IPS-18c (cell line): ENCODE results near the gene MCU.

Experiments used
- H3K4me3 ChIP-seq: 2 replicates; pipeline ENCODE4 v1.7.0; 2013; ENCODE audit warnings: low read depth, mild to moderate bottlenecking, low read length, moderate library complexity; ENCODE audit not compliant: insufficient read depth
- H3K9me3 ChIP-seq: one replicate; pipeline ENCODE4 v1.6.1; 2013; ENCODE audit warnings: mild to moderate bottlenecking, low read length, moderate library complexity; ENCODE audit not compliant: control insufficient read depth, insufficient read depth

Gene MCU

DNA sequence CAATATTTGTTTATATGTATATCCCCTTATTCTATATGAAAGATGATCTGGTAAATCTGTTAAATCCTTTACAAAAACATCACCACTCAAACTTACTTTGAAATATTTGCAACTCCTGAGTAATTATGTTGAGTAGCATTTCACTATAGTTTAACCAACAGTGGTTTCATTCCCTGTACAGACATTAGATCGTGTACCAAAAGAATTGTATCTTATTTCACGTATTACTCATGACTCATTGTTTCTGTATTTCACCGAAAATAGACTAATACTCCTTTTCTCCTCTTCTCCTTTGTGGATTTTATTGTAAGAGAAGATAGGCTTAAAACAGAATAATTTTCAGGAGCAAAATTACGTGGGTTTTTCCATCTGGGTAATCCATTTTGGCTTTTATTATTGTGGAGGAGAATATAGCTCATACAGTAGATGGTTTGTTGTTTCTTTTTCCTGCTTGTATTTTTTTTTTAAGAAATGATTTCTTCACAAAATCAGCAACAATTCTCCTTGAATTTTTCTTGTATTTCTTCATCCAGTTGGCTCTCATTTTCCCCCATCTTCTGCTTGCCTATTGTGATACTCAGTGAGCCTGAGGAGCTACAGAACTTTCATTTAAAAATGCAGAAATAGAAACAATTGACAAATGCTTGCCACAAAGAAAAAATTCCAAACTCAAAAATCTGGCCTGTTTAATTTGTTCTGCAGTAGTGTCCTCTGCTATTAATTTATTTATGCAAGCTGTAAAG is 111.0 kb downstream of the MCU start:
- no peak overlapping the region for H3K4me3 ChIP-seq
- H3K9me3 ChIP-seq = no peaks in the 10 kb centered on the region

DNA sequence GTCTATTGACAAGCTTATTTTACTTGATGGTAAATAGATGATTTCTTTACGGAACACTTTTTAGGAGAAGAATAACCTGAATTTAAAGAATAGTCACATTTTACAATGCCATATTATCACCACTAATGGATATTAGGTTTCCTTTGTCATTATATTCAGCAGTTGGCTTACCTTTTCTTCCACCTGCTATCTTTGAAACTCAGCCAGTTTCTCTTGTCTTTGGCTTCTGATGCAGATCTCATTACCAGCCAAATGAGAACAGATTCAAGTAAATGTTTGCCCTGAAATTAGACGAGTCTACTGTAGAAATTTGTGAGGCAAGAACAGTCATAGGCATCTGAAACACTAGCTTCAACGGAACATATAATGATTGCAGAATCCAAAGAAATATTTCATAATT is 116.1 kb downstream of the MCU start:
- Histone ChIP-seq H3K9me3 (no peaks in the 10 kb centered on the region), H3K4me3 (no peak overlapping the region)

DNA sequence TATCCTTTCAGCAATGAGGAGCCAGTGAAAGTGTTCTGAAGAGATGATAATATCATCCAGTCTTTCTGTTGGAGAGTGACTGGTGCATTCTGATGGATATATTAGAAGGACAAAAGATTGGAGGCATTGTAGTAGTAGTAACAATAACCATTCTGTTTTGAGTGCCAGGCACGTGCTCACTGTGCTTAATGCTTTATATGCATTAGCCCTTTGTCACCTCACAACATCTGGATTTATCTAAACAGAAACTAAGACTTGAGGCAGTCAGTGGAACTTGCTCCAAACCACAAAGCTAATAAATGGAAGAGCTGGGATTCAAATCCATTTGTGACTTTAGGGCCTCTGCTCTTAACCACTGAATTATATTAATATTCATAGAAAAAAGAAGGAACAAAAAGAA is 117.1 kb downstream of the MCU start:
- H3K9me3 ChIP-seq = no peaks in the 10 kb centered on the region
- H3K4me3 ChIP-seq = no peak overlapping the region

DNA sequence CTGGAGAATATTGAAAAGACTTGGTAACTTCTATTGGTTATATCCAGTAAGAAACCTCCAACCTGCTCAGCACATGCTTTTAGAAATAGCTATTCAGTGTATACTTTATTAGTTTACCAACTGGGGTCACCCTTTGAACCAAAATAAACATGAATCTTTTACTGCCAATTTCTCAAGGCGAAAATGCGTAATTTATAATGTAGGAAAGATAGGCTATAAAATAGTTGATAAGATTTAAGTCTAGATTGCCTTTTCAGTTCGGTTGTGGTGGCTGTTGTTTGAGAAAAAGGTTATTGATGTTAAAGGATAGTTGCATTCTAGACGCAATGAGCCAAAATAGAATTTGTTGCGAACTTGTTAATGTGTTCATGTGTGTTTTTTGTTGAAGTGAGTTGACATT is 119.0 kb downstream of the MCU start:
- Histone ChIP-seq H3K4me3 (no peak overlapping the region), H3K9me3 (no peaks in the 10 kb centered on the region)

DNA sequence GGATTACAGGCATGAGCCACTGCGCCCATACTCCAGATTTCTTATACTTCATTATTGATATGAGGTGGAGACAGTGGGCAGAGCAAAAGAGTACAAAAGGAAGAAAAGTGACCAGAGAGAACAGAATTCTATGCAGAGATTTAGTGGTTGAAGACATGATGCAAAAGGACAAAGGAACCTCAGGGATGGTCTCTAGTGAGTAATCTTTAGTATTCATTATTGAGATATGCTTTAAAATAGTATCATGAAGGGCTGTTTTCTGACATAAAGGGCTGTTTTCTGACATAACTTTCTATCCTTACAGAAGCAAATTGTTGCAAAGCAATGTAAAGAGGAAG is 120.4 kb downstream of the MCU start:
- Histone ChIP-seq H3K4me3 (no peak overlapping the region), H3K9me3 (no peaks in the 10 kb centered on the region)

DNA sequence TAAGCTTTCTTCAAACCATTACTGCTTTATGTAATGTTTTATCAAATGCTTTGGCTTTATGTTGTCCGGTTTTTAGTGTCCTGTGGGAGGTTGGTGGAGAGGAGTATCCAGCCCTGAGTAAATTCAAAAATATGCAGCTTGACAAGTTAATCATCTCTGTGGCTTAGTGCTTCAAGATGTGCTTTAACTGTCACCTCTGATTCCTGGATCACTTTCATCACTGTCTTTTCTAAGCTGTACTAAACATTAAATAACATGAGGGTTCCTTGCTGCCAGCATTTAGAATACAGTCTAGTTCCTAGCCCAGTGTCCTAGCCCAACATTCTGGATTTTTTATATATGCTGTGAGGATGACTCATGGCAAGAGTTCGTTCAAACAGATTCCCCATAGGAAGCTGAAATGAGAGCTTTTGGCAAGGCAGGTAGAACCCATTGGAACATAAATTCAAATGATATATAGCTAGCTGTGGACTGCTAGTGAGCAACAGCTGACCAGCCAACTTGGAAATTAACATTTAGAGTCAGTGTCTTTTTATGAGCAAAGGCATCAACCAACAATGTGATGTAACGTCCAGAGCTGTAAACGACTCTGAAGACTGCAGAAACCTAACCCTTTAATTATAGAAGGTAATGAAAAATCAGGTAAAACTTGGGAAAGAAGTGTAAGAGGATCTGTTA is 120.9 kb downstream of the MCU start:
- Histone ChIP-seq H3K4me3 (no peak overlapping the region), H3K9me3 (no peaks in the 10 kb centered on the region)

DNA sequence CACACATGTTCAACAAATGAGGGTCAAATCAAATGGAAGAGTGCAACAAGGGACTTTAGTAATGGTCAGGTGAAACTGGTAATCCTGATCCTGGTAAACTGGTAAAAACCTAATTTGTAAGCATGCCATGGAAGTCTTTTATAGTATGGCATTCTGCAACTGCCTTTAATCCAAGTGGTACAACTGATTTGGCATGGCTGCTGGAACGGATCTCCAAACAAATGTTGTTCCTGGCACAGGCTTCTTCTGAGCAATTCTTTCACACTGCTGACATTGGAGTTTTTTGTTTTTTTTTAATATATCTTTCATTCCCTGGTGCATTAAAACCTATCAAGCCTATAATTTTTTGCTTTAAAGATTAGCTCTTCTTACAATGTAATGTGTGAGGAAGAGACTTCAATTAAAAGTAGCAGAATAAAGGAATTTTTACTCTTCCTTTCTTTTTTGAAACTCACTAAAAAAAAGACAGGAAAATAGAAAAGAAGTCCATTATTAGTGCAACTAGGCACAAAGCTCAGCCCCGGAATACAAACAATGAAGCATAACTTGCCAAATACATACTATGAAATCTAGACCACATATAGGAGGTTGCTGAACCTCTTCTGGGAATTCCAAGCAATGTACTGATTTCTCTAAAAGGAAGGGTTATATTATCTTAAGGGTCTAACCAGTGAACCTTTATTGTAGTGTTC is 122.3 kb downstream of the MCU start:
- H3K4me3 ChIP-seq = no peak overlapping the region
- no peaks in the 10 kb centered on the region for H3K9me3 ChIP-seq

DNA sequence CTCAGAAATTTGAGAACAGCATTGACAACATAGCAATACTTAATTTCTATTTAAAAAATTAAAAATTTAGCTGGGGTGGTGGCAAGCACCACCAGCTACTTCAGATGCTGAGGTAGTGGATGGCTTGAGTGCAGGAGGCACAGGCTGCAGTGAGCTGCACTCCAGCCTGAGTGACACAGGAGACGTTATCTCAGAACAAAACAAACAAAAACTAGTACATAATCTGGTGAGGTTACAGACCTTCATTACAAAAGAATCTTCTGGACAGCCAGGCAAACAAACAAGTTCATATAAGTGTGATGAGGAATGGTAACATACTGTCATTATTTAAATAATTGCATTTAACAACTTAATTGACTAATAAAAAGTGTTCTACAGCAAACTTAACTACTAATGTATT is 124.6 kb downstream of the MCU start:
- no peak overlapping the region for H3K4me3 ChIP-seq
- H3K9me3 ChIP-seq = no peaks in the 10 kb centered on the region

DNA sequence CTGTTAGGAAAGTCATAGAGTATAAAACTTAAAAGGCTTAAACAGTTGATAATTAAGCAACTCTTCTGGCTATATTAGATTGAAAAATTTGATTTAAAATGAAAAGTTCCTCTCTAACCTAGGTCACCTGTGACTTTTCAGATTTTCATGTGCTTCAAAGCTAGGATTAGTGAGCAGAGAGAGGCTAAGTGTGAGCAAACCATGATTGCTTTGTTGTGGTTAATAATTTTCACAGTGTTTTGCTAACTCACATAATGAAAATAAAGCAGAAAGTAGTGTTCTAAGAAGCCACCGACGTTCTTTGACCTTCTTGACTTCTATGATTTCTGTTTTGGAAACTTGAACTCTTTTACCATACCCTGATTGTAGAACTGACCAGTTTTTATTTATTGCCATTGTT is 126.1 kb downstream of the MCU start:
- no peak overlapping the region for H3K4me3 ChIP-seq

DNA sequence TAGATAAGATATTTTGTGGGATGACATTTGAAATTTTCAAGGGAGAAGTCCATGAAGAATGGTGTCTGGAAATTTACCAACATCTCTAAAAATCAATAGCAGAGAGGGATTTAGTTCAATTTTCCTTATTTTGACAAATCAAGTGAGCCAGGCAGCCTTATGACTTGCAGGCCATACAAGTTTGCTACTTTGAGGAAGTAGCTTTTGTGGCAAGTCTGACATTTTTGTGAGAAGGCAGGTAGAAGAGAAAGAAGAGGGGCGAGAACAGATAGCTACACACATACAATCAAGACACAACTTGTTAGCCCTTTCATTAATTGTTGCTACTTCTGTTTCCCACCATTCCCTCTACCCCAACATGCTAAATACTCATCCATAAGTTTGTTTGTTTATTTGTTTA is 127.1 kb downstream of the MCU start:
- Histone ChIP-seq H3K4me3 (no peak overlapping the region), H3K9me3 (peaks cover 2% of the 10 kb centered on the region)

More for the DNA sequence above, 126.1 kb downstream of the MCU start:
- H3K9me3 ChIP-seq = peaks cover 2% of the 10 kb centered on the region

DNA sequence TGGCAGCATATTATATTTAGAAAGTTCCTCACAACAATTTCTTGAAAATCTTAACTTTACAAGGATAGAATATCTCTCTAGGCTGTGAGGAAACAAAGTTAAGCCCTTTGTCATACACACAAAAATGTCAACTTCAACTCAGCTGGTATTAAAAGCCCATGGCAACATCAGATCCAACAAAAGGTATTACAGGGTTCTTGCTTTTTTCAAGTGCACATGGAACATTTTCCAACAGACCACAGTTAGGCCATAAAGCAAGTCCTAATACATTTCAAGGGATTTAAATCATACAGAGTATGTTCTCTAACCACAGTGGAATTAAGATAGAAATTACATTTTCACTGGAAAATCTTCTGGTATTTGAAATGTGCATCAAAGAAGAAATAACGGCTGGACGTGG is 129.7 kb downstream of the MCU start:
- H3K4me3 ChIP-seq = no peak overlapping the region
- H3K9me3 ChIP-seq = peaks cover 2% of the 10 kb centered on the region

DNA sequence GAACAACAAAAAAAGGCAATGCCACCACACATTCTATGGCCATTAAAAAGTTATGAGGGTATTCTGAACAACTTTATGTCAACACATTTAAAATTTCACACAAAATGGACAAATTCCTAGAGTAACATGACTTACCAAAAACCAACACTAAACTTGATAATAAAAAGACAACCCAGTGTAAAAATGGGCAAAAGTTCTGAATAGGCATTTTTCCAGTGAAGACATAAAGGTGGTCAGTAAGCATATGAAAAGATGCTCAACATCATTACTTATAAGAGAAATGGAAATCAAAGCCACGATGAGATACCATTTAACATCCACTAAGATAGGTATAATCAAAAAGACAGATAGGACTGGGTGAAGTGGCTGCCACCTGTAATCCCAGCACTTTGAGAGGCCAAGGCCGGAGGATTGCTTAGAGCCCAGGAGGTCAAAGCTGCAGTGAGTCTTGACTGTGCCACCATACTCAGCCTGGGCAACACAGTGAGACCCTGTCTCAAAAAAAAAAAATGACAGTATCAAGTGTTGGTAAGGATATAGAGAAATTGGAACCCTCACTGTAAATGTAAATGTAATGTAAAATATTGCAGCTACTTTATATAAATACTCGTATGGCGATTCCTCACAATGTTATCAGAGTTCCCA is 130.5 kb downstream of the MCU start:
- peaks cover 2% of the 10 kb centered on the region for H3K9me3 ChIP-seq

DNA sequence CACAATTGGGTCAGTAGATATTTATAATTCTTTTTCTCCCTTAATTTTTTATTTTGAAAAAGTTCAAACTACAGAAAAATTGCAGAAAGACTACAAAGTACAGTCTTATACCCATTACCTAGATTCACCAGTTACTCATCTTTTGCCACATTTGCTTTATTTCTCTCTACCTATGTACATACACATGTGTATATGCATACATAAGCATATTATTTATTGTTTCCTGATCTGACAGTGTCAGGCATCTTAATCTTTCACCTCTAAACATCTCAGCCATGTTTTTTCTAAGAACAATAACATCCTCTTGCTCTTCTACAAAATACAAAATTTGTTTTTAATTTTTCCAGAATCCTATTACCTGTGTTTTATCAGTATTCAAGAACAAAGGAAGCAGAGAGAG is 133.2 kb downstream of the MCU start:
- H3K9me3 ChIP-seq = peaks cover 2% of the 10 kb centered on the region

More for the DNA sequence above, 130.5 kb downstream of the MCU start:
- no peak overlapping the region for H3K4me3 ChIP-seq

DNA sequence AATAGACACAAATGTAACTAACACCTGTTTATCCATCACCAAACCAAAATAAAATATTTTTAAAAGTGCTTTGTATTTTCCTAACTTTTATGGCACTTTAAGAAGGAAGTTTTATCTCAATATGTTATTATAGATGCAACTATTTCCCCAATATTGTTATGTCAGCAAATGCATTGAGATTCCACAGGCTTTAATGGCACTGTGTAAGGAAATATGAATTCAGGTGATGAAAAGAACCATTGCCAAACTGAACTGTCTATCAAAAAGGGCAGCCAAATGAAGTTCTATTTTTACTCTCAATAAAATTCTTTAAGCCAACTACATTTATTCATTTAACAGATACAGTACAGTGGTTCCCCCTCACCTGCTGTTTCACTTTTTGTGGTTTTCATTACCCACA is 134.4 kb downstream of the MCU start:
- no peak overlapping the region for H3K4me3 ChIP-seq
- peaks cover 2% of the 10 kb centered on the region for H3K9me3 ChIP-seq

More for the DNA sequence above, 133.2 kb downstream of the MCU start:
- no peak overlapping the region for H3K4me3 ChIP-seq

DNA sequence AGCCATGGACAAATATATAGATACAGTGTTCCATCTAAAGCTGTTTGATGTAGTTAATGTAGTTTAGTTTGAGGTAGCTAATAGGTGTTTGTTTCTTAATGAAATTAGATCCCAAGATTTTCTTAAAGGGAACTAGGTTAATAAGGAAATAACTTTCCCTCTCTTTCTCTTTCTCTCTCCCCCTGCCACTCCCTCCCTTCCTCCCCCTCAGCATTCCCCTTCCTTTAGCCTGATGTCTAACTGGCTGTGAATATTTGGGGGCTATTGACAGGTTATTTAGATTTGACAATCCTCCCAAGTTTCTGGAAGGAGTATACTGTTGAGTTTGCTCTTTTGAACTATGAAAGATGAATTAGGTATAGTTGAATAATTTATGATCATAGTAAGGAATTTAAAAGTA is 136.4 kb downstream of the MCU start:
- Histone ChIP-seq H3K4me3 (no peak overlapping the region), H3K9me3 (no peaks in the 10 kb centered on the region)

DNA sequence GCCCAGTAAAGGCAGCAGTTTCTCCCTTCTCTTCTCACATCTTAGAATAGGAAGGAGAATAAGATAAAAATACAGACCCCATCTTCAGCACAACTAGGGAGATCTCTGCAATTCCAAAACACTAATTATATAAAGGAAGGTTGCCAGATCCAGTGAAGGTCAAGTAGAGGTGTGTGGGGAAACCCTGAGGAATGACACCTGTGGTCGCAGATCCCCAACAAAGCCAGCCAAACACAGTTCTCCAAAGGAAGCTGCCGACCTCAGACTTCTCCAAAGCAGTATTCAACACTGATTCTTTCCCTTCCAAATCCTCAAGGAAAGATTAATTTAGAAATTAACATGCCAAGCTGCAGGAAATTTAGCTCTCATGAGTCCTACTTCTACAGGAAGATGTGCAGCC is 138.7 kb downstream of the MCU start:
- H3K4me3 ChIP-seq = no peak overlapping the region
- no peaks in the 10 kb centered on the region for H3K9me3 ChIP-seq

DNA sequence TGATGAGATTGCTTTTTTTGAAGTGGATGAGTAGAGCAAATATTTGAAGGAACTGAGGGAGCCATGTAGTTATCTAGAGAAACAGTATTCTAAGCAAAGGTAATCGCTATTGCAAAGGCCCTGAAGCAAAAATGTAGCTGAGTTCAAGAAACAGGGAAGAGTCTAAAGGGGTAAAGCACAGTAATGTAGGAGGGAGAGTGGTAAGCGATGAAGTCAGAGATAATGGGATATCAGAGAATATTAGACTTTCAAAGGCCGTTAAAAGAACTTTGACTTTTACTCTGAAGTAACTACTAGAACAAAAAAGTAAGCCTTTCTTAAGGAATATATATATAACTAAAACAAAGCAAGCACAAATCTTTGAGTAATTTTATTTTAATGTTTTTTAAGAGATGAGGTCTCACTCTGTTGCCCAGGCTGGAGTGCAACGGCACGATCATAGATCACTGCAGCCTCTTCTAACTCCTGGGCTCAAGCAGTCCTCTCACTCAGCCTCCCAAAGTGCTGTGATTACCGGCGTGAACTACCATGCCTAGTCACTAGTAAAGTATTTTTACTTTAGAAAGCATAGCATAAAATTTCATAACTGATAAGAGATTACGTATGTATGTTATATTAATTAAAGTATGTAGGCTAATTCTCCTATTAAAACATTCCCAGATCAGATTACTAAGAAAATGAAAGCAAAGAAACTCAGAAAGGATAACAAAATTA is 139.9 kb downstream of the MCU start:
- no peaks in the 10 kb centered on the region for H3K9me3 ChIP-seq
- H3K4me3 ChIP-seq = no peak overlapping the region
